OCI-LY1 (cell line): ENCODE data around the gene FRMD4A.

Experiments
- H2AFZ ChIP-seq: fragments of 200-600 bp; sonication (generic), shearing (Covaris generic); 2 replicates; pipeline ENCODE4 v1.6.0; 2014; ENCODE audit warnings: antibody characterized with exemption, mild to moderate bottlenecking, low read length
- H3F3A ChIP-seq: fragments of 200-600 bp; sonication (generic), shearing (Covaris generic); 2 replicates; pipeline ENCODE4 v1.6.0; 2014; ENCODE audit warnings: mild to moderate bottlenecking, antibody characterized with exemption, low read length, moderate library complexity; ENCODE audit not compliant: insufficient read depth
- H3K27ac ChIP-seq: fragments of 200-600 bp; sonication (generic); 2 replicates; pipeline ENCODE4 v1.5.1; 2014; ENCODE audit warnings: low read length, mixed run types, mild to moderate bottlenecking, low read depth; ENCODE audit not compliant: poor library complexity, severe bottlenecking
- H3K27me3 ChIP-seq: fragments of 200-600 bp; sonication (generic); 2 replicates; pipeline ENCODE4 v1.6.0; 2014; ENCODE audit warnings: antibody characterized with exemption, mild to moderate bottlenecking, low read length, moderate library complexity; ENCODE audit not compliant: insufficient read depth
- H3K36me3 ChIP-seq: fragments of 200-600 bp; sonication (generic); 2 replicates; pipeline ENCODE4 v1.6.1; 2014; ENCODE audit warnings: mild to moderate bottlenecking, antibody characterized with exemption, low read length, moderate library complexity, mixed read lengths; ENCODE audit not compliant: insufficient read depth
- H3K4me1 ChIP-seq: fragments of 200-600 bp; sonication (generic); 2 replicates; pipeline ENCODE4 v1.5.1; 2014; ENCODE audit warnings: mild to moderate bottlenecking, low read length, moderate library complexity; ENCODE audit not compliant: insufficient read depth, severe bottlenecking
- H3K4me2 ChIP-seq: fragments of 200-600 bp; sonication (generic), shearing (Covaris generic); 2 replicates; pipeline ENCODE4 v1.6.1; 2014; ENCODE audit warnings: low read length
- H3K4me3 ChIP-seq: fragments of 200-600 bp; sonication (generic); 2 replicates; pipeline ENCODE4 v1.5.1; 2014; ENCODE audit warnings: low read length, low read depth, mild to moderate bottlenecking, mixed read lengths; ENCODE audit not compliant: poor library complexity, severe bottlenecking
- H3K79me2 ChIP-seq: fragments of 200-600 bp; shearing (Covaris generic); 2 replicates; pipeline ENCODE4 v1.6.1; 2016; ENCODE audit warnings: mixed run types, low read length, mixed read lengths; ENCODE audit not compliant: insufficient read depth
- H3K9ac ChIP-seq: fragments of 200-600 bp; sonication (generic), shearing (Covaris generic); 2 replicates; pipeline ENCODE4 v1.6.1; 2014; ENCODE audit warnings: mild to moderate bottlenecking, low read length, mixed read lengths
- H3K9me2 ChIP-seq: fragments of 200-600 bp; sonication (generic), shearing (Covaris generic); 2 replicates; pipeline ENCODE4 v1.6.1; 2014; ENCODE audit warnings: low read depth, mild to moderate bottlenecking, low read length, mixed read lengths
- H3K9me3 ChIP-seq: fragments of 200-600 bp; shearing (Covaris generic); 2 replicates; pipeline ENCODE4 v1.6.1; 2014; ENCODE audit warnings: low read length, mixed read lengths
- H4K20me1 ChIP-seq: fragments of 200-600 bp; sonication (generic), shearing (Covaris generic); 2 replicates; pipeline ENCODE4 v1.6.0; 2016; ENCODE audit warnings: mild to moderate bottlenecking, low read length; ENCODE audit not compliant: insufficient read depth
- EZH2 ChIP-seq: fragments of 200-600 bp; sonication (generic), shearing (Covaris generic); IDR thresholded peaks from 2 replicates; pipeline ENCODE4 v1.8.0; 2017; ENCODE audit warnings: borderline replicate concordance, mixed run types, mild to moderate bottlenecking, antibody characterized with exemption, low read length, moderate library complexity, mixed read lengths
- TF ChIP-seq, protein P1 (sequence below): fragments of 200-600 bp; sonication (generic), shearing (Covaris generic); IDR thresholded peaks from 2 replicates; pipeline ENCODE4 v1.5.1; 2017; ENCODE audit warnings: mild to moderate bottlenecking, antibody characterized with exemption, low read length, moderate library complexity, mixed read lengths

The FRMD4A gene

DNA sequence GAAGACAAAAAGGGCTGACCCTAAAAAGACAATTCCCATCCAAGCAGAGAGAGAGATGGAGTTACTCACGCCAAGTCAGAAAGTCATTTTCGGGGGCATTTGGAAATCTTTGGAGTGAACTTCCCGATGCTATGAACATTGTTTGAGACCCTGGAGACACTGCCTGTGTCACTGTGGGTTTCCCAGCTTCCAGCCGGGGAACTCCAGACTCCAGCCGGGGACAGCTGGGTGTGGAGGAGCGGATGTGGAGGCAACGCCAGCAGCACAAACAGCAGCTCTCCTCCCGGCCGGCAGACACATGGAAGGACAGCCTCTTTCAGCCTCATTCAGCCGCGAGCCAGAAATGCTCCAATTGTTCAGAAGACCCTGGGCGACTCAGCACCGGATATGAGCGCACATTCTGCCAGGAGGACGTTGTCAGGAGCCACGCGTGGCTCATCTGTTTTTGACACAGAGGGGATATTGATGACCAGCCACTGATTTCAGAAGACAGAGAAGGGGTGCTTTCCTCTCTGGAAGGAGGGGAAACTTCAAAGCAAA is 646.4 kb downstream of the FRMD4A start:
- H3K9me3 ChIP-seq = no peaks in the 10 kb centered on the region
- no peak overlapping the region for H3K4me2 ChIP-seq
- H3K9me2 ChIP-seq = no peaks in the 10 kb centered on the region
- H3K36me3 ChIP-seq = no peaks in the 10 kb centered on the region
- H3K27me3 ChIP-seq = no peaks in the 10 kb centered on the region
- H3F3A ChIP-seq = no peaks in the 10 kb centered on the region
- no peak overlapping the region for H2AFZ ChIP-seq
- no peaks in the 10 kb centered on the region for H4K20me1 ChIP-seq
- H3K4me3 ChIP-seq = no peak overlapping the region
- TF ChIP-seq, protein P1, sequence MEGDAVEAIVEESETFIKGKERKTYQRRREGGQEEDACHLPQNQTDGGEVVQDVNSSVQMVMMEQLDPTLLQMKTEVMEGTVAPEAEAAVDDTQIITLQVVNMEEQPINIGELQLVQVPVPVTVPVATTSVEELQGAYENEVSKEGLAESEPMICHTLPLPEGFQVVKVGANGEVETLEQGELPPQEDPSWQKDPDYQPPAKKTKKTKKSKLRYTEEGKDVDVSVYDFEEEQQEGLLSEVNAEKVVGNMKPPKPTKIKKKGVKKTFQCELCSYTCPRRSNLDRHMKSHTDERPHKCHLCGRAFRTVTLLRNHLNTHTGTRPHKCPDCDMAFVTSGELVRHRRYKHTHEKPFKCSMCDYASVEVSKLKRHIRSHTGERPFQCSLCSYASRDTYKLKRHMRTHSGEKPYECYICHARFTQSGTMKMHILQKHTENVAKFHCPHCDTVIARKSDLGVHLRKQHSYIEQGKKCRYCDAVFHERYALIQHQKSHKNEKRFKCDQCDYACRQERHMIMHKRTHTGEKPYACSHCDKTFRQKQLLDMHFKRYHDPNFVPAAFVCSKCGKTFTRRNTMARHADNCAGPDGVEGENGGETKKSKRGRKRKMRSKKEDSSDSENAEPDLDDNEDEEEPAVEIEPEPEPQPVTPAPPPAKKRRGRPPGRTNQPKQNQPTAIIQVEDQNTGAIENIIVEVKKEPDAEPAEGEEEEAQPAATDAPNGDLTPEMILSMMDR = no peak
- TF ChIP-seq EZH2 = no peak
- H3K9ac ChIP-seq = no peak overlapping the region
- no peaks in the 10 kb centered on the region for H3K79me2 ChIP-seq
- H3K4me1 ChIP-seq = no peaks in the 10 kb centered on the region
- no peak overlapping the region for H3K27ac ChIP-seq

DNA sequence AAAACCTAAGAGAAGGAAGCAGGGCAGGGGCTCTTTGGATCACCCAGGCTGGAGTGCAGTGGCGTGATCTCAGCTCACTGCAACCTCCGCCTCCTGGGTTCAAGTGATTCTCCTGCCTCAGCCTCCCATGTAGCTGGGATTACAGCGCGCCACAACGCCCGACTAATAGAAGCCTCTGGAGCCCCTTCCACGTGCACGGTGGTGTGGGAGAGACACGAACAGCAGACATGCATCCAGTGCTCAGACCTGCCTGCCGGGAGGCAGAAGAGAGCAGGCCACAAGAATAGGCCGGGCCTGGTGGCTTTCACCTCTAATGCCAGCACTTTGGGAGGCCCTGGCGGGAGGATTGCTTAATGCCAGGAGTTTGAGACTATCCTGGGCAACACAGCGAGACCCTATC is 647.7 kb downstream of the FRMD4A start:
- Histone ChIP-seq H3F3A (no peaks in the 10 kb centered on the region), H3K4me2 (no peak overlapping the region), H3K9me3 (no peaks in the 10 kb centered on the region), H3K9me2 (no peaks in the 10 kb centered on the region), H4K20me1 (no peaks in the 10 kb centered on the region), H3K79me2 (no peaks in the 10 kb centered on the region), H2AFZ (no peak overlapping the region), H3K4me3 (no peak overlapping the region), H3K27me3 (no peaks in the 10 kb centered on the region), H3K27ac (no peak overlapping the region), H3K4me1 (no peaks in the 10 kb centered on the region), H3K9ac (no peak overlapping the region), H3K36me3 (no peaks in the 10 kb centered on the region)
- no peak for TF ChIP-seq EZH2
- TF ChIP-seq, protein P1 = no peak

DNA sequence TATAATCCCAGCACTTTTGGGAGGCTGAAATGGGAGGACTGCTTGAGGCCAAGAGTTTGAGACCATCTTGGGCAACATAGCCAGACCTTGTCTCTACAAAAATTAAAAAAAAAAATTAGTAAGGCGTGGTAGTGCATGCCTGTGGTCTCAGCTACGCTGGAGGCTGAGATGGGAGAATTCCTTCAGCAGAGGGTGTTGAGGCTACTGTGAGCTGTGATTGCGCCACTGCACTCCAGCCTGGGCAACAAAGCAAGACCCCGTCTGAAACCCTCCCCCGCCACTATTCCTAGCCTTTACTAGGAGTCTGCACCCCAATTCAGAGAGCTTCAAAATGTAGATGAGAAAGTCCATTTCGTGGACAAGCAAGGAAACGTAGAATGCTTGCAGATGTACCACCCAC is 648.8 kb downstream of the FRMD4A start:
- H3K9ac ChIP-seq = no peak overlapping the region
- H3K27me3 ChIP-seq = no peaks in the 10 kb centered on the region
- H3K9me3 ChIP-seq = no peaks in the 10 kb centered on the region
- no peak overlapping the region for H3K27ac ChIP-seq
- no peaks in the 10 kb centered on the region for H3K79me2 ChIP-seq
- TF ChIP-seq EZH2 = no peak
- TF ChIP-seq, protein P1 = no peak
- H3K9me2 ChIP-seq = no peaks in the 10 kb centered on the region
- no peaks in the 10 kb centered on the region for H3K36me3 ChIP-seq
- no peaks in the 10 kb centered on the region for H3K4me1 ChIP-seq
- H2AFZ ChIP-seq = no peak overlapping the region
- no peak overlapping the region for H3K4me3 ChIP-seq
- no peak overlapping the region for H3K4me2 ChIP-seq
- H4K20me1 ChIP-seq = no peaks in the 10 kb centered on the region
- no peaks in the 10 kb centered on the region for H3F3A ChIP-seq
